KG1 (cell line): ENCODE results near the gene RDH5.

ENCODE experiments used
- DNase-seq: peaks from one replicate; lab custom pipeline; 2025; lab: John Stamatoyannopoulos, UW

RDH5 gene

GRCh38 chr12:55696141-55696540 lies 24.1 kb upstream of the RDH5 start:
- DNase-seq = no peak

- DNase-seq = no peak
These were observed 23.3 kb upstream of the RDH5 start for GRCh38 chr12:55696796-55697462.

GRCh38 chr12:55697686-55698085 lies 22.5 kb upstream of the RDH5 start:
- no peak for DNase-seq

GRCh38 chr12:55698241-55698955 lies 21.8 kb upstream of the RDH5 start:
- no peak for DNase-seq

GRCh38 chr12:55698965-55699364 lies 21.2 kb upstream of the RDH5 start:
- no peak for DNase-seq

GRCh38 chr12:55699471-55700055 lies 20.6 kb upstream of the RDH5 start:
- DNase-seq = no peak

- no peak for DNase-seq
These were observed 19.8 kb upstream of the RDH5 start for GRCh38 chr12:55700255-55701018.

- DNase-seq = no peak
These were observed 17.3 kb upstream of the RDH5 start for GRCh38 chr12:55702861-55703260.

GRCh38 chr12:55703288-55703687 lies 16.9 kb upstream of the RDH5 start:
- no peak for DNase-seq

- no peak for DNase-seq
These were observed 16.1 kb upstream of the RDH5 start for GRCh38 chr12:55703901-55704761.

GRCh38 chr12:55704824-55705718 lies 15.1 kb upstream of the RDH5 start:
- no peak for DNase-seq

GRCh38 chr12:55705782-55706402 lies 14.3 kb upstream of the RDH5 start:
- no peak for DNase-seq

- DNase-seq = no peak
These were observed 13.5 kb upstream of the RDH5 start for GRCh38 chr12:55706568-55707218.

GRCh38 chr12:55707219-55707671 lies 12.9 kb upstream of the RDH5 start:
- DNase-seq = no peak

GRCh38 chr12:55707841-55708694 lies 12.1 kb upstream of the RDH5 start, which contains the start of gene ITGA7:
Gene ITGA7, minus strand, starts transcription at chr12:55707904. Its CDS starts 222 bp downstream, at chr12:55707682.
- no peak for DNase-seq

- DNase-seq = no peak
These were observed 11.4 kb upstream of the RDH5 start for GRCh38 chr12:55708695-55709233.

- no peak for DNase-seq
These were observed 8.2 kb upstream of the RDH5 start for GRCh38 chr12:55711786-55712553.
